Activated naive CD4-positive, alpha-beta T cell treated with anti-CD3 and anti-CD28 coated beads, Interleukin-2, amount 50 U/mL, for 16 hours (primary cell): ENCODE data around the gene MYRF.

Source experiments
- DNase-seq: peaks from one replicate; pipeline ENCODE4 v3.0.0-alpha.2; 2020

MYRF gene

GRCh38 chr11:61799665-61800284, 47.3 kb downstream of the MYRF start:
- no peak for DNase-seq

DNA sequence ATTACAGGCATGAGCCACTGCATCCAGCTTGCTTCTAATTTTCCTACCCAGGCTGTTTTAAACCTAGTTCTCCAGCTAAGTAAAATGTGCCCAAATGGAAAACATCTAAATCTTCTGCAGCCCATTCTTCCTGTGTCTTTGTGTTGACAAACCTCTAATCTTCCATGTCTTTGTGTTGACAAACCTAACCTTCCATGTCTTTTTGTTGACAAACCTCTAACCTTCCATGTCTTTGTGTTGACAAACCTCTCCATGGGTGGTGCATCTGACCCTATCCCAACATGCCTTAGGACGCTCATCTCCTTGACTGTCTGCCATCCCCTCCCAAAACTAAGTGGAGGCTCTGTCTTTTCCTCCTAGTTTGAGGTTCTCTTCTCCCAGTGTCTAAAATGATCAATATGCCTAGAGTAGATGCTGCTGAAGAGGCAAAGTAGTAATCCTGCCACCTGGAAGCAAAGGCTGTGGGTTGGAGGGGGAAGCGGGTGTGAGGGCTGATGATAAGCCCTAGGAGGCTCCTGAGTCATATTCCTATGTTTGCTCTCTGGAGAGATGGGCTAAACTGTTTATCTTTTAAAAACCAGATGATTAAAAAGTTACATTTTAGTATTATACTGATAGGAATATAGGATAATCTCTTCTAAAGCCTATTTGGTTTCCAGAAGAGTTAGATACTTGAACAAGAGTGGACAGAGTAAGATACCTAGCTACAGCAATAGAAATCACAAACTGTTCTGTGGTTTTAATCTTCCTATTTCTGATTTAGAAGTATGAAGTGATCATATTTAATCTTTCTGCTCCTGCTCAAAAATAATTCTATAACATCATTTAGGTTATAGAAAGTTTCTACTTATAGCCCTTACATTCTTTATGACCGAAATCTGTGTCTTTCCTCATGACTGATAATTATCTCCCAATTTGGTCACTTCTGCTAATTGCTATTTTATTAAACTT, 48.2 kb downstream of the MYRF start:
- no peak for DNase-seq

- DNase-seq, result no peak
Observed at GRCh38 chr11:61802605-61803004, 50.2 kb downstream of the MYRF start.

DNA sequence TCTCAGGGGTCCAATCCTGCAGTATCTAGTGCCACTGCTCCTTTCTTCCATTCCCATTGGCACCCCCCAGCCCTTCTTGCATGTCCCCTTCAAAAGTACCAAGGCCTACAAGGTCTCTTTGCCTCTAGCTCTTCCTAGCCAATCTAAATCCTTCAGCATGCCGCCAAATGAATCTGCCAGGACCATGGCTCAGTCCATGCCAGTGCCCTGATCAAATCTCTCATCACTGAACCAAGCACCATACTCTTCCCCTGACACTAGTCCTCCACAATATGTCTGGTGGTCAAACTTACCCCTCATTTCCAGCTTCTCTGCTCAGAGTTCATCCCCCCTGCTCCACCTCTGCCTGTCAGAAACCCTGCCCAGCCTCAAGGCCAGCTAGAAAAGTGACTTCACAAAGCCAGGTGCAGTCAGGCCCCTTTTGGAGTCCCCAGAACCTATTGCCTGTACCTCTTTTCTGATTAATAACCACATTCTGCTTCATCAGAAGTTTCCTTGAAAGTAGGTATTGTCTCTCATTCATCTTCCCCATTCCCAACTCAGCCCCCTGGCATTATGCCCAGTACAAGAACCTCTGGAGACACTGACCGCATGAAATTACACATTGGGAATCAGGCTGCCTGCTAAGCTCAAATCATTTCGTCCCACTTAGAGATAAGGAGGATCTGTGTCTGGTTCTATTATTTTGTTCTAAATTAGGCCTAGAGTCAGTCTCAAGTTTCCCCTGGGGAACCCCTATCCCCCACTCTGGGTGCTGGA, 51.6 kb downstream of the MYRF start:
- DNase-seq, result no peak

DNA sequence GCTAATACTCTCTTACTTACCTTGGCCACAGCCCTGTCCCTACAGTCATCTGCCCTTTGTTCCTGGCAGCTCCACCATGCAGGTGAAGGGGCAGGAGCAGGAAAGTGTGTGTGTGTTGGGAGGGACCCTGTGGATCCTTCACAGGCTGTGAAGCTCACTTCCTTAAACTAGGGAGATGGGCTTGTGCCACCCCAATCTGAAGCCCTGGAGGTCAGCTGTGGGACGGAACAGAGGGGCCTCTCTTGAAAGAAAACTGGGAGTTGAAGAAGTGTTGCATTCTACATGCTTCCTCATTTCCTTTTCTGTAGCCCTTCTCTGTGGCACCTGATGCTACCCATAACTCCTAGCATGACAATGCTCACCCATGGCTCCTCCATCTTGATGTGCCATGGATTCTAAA, 52.7 kb downstream of the MYRF start:
- no peak for DNase-seq

DNA sequence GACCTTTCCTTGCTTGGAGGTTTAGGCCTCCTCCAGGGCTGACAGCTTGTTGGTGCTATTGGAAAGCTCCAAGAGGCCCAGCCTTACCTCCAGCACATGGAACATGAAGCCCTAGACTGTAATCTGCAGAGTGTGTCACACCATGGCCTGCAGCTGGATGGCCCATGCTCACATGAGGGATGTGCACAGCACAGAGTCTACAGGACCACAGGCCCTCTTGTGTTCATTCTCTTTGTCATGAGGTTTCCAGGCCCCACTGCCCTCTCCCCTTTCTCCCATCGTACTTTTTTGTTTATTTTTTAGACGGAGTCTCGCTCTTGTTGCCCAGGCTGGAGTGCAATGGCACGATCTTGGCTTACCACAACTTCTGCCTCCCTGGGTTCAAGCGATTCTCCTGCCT, 54.3 kb downstream of the MYRF start:
- DNase-seq, result no peak

- no peak for DNase-seq
Observed at GRCh38 chr11:61810671-61811175, 58.3 kb downstream of the MYRF start.

GRCh38 chr11:61811831-61812230, 59.4 kb downstream of the MYRF start:
- DNase-seq, result no peak

GRCh38 chr11:61812736-61813411, 60.4 kb downstream of the MYRF start:
- no peak for DNase-seq

DNA sequence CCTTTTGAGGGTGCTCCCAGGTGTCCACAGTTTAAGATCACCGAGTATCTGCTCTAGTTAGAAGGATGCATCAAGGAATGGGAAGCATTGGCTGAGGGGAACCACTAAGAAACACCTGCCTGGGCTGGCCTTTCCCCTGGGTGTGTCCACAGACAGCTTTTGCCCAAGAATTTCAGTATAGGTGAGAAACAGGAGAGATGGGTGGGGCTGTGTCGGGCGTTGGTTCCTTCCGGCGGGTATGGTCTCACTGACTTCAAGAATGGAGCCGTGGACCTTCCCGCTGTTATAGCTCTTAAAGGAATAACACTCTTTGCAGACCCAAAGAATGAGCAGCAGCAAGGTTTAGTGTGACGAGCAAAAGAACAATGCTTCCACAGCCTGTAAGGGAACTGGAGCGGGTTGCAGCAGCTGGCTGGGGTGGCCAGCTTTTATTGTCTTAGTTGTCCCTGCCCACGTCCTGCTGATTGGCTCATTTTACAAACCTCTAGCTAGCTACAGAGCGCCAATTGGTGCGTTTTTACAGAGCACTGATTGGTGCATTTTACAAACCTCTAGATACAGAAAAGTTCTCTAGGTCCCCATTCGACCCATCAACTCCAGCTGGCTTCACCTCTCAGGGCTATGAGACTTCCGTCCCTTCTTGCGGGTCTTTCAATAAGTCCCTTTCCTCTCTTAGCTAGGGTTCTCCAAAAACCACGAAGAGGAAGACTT, 62.0 kb downstream of the MYRF start:
- DNase-seq, result no peak

GRCh38 chr11:61814958-61815789, 62.7 kb downstream of the MYRF start:
- DNase-seq, result peak; percentile 25

- peak; percentile 67 for DNase-seq
Observed at GRCh38 chr11:61815790-61816735, 63.6 kb downstream of the MYRF start.

GRCh38 chr11:61816736-61817455, 64.5 kb downstream of the MYRF start, which contains the start of gene FADS1:
Gene FADS1 (minus strand): TSS chr11:61817003. CDS start chr11:61816929, 74 bp downstream.
- DNase-seq, result peak; percentile 76

DNA sequence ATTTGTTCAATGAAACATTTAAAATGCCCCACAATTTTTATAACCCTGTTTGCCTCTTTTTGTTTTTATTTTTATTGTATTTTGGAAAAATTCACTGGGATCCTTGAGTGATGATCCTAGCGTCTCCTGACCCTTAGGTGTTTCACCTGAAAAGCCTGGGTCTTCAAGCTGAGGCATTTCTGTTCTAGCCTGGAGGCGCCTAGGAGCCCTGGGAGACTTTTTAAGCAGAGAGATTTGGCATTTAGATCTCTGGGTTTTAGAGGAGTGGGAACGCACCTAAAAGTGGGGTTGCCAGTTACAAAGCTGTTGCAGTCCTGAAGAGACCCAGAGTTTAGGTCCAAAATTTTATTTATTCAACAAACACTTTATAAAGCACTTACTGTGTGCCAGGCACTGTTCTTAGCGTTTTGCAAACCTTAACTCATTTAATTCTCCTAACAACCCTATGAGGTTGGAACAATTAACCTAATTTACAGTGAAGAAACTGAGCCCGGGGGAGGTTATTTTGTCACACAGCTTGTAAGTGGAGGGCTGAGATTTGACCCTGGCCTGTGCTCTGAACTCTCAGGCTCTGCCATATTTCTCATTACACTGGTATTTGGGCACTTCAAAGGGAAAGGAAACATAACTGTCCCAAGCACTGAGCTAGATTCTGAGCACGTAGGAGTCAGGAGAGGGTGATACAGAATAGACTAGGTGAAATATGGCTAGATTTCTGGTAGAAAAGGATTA, 65.2 kb downstream of the MYRF start:
- DNase-seq, result no peak

DNA sequence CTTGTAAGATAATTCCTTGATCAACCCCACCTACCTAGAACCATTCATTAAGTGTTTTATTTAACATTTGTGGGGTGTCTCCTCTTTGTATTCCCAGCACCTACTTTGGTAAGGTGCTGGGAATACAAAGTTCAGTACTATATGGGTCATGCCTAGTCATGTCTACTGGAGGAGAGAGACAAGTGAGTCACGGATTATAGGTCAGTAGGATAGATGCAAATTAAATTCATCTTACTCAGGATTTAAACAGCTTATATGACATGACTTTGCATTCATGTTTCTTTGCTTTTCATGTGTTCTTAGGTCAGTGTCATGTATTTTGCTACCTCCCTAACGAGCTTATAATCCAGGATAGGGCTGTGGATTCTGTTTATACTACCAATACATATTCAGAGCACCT, 67.7 kb downstream of the MYRF start:
- no peak for DNase-seq

DNA sequence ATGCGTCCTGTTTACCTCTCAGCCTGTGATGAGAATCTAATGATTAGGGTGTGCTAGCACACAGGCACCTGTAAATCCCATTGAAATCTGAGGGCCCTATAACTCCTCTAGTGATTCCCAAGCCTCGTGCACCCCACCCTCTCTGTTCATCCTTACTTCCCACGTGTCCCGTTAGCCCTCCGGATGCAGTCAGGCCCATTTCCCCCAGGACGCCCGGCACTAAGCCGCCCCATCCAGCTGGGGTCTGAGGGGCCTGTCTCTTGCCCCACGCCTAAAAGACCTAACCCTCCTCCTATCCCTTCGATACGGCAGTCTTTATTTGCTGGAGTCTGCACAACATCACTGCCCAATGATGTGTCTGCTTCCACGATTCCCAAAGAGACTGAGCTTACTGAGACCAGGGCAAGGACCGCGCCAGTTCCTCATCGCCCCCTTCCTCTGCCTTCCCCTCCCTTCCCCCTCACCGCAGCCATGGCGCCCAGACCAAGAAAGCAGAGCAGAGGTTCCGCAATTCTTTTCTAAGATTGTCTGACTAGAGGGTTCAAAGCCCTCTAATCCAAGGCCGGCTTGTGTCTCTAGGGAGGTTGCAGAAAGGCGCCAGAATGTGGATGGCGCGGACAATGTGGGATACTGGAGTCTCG, 74.6 kb downstream of the MYRF start:
- no peak for DNase-seq

GRCh38 chr11:61827571-61828378, 75.3 kb downstream of the MYRF start, which contains the start of gene FADS2:
Gene FADS2 (plus strand): TSS chr11:61828300. CDS start chr11:61828391, 91 bp downstream.
- peak; percentile 62 for DNase-seq
